Inferior parietal cortex (tissue), 1 donor: Measurements from ENCODE around the gene KLK3.
"Not testable (repeated sequence)": the region's sequence is repeated elsewhere in the genome, so short reads cannot be mapped to it uniquely, and the experiment has no call there.

Experiments used
- DNase-seq: peaks from one replicate; pipeline ENCODE4 v3.0.0-alpha.2; 2016; ENCODE audit errors: extremely low spot score

The KLK3 gene

GRCh38 chr19:50854636-50855410 lies at the start of gene KLK3:
TSS of gene KLK3 (plus strand) at chr19:50854915. CDS start at chr19:50854956, 41 bp downstream.
- no peak for DNase-seq

- DNase-seq = no peak
Measured at GRCh38 chr19:50808856-50809255, 45.9 kb upstream of the KLK3 start.

- DNase-seq = not testable (repeated sequence)
Measured at GRCh38 chr19:50811622-50812238, 43.0 kb upstream of the KLK3 start.

DNA sequence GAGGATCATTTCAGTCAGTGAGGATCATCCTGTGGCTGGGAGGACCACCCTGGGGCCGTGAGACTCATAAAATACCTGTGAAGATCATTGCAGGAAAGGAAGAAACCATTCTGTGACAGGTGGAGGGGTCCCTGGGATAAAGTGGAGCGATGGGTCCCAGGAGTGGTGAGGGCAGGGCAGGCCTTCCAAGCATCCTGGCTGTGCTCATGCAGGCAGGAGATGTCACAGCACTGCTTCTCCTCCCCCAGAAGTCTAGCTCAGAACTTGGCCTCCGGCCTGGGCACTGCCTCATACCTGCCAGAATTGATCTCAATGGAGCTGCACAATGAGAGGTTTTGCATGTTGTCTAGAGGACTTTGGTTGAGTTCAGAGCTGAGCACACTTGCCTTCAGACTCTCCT lies 42.2 kb upstream of the KLK3 start:
- DNase-seq = no peak

- no peak for DNase-seq
Measured at GRCh38 chr19:50814883-50815282, 39.8 kb upstream of the KLK3 start.

GRCh38 chr19:50815439-50815838 lies 39.3 kb upstream of the KLK3 start:
- no peak for DNase-seq

DNA sequence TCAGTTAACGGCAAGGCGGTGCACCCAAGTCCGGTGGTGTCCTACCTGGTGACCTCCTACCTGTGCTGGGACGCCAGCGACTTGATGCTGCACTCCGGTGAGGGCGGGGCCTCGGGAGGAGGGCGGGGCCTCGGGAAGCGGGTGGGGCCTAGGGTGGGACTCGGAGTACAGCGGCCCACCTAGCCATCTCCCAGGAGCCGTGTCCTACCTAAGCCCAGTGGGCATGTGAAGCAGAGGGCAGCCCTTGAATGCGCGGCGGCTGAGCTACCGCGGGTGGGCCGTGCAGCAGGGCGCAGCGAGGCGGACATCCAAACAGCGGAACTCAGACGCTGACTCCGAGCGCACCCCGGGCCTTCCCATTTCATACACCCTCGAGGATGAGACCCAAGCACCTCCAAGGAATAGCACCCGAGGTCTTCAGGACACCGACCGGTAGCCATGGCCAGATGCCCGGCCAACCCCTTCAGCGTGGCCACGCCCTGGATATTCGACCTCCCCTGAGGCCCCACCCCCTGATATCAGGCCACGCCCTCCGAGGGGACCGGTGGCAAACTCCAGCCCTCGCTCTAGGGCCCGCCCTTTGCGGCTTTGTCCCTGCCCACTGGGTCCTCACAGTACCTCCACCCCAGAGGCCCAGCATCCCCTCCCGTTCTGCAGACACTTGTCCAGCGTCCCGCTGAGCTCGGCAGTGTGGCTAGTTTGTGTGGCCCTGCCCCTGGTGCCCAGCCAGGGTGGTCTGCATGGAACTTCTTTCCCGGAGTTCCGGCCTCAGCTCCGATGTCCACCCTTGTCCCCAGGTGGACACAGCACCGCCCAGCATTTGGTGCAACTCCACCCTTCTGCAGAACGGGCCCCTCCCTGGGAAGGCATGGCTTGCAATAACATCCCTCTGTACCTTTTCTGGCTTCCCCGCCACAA lies 36.5 kb upstream of the KLK3 start:
- no peak for DNase-seq

- DNase-seq = no peak
Measured at GRCh38 chr19:50818859-50819472, 35.7 kb upstream of the KLK3 start.

- DNase-seq = no peak
Measured at GRCh38 chr19:50819636-50820035, 35.1 kb upstream of the KLK3 start.

DNA sequence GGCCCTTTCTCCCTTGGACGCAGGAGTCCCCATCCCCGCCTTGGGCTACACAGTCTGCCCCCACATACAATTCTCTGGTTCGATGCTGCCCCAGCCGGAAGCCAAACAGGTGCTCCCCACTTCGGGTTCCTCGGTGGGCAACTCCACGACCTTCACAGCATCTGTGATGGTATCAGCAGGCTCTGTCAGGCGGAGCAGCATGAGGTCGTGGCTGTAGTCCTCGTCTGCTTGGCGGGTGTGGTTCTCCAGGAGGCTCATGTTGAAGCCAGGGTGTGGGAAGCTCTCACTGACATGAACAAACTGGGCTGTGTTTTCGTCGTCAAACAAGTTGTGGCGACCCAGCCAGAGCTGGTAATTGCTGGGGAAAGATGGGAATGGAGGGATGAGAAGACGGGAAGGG lies 34.6 kb upstream of the KLK3 start:
- no peak for DNase-seq

DNA sequence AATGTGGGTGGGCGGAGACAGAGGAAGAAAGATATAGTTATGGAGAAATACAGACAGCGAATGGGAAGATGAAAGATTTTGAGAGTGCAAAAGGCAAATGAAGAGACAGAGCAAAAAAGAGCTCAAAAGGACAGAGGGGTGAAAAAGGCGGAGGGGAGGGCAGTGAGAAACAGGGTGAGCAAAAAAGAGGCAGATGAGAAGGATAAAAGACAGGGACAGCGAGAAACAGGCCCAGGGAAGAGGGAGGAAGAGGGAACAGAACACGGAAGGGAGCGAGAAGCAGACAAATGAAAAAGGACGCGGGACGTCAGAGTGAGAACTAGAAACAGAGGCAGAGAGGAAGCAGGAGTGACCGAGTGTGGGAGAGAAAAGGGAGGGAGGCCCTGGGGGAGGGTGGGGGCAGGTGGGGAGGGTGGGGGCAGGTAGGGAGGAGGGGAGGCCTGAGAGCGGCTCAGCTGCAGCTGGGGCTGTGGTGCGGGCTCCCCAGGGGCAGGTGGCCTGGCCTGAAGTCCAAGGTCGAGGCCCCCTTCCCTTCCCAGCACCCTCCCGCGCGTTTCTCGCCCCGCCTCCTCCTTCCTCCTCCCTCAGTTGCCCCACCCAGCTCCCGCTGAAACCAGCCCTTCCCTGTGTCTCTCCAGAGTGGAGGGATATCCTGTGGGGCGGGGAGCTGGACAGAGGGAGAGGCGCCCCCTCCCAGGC lies 34.0 kb upstream of the KLK3 start:
- DNase-seq = no peak

- DNase-seq = no peak
Measured at GRCh38 chr19:50821248-50821612, 33.5 kb upstream of the KLK3 start.

DNA sequence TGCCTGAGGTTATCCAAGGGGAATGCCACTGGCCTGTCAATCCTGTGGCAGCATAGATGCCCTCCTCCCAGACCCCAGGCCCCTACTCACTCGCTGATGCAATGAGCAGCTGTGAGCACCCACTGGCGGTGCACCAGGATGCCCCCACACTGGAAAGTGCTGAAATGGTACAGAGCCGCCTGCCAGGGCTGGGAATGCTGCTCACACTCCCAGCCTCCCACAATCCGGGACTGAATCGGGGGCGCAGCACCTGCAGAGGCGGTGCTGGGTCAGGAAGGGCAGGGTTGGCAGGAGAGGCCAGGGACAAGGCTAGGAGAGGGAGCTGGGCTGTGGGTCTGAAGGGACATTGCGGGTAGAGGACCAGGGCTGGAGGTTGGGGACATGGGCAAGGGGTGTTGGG lies 33.1 kb upstream of the KLK3 start:
- DNase-seq = no peak

DNA sequence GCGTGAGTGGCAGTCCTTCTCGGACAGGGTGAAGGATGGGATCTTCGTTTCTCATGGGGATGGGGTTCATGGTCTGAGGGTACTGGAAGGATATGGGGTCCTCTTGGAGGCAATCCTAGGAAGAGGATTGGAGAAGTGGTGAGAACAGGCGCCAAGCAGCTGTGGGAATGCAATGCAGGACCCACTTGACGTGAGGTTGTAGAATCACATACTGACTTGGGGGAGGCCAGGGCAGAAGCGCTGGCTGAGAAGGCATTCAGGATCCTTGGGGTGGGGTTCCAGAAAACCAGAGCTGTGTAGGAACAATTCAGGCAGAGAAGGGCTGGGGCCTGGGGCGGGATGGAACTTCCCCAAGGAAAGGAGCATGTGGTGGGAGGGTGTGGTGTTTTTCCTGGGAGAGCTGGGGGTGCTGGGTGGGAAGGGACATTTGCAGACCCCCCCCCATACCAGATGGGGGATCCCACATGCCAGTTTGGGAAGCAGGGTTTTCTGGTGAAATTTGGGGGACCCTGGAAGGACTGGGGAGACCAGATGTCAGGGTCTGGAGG lies 32.0 kb upstream of the KLK3 start:
- DNase-seq = no peak

- no peak for DNase-seq
Measured at GRCh38 chr19:50823389-50824042, 31.2 kb upstream of the KLK3 start, which contains the start of gene KLK1. TSS of gene KLK1 (minus strand) at chr19:50823787. CDS start at chr19:50823748, 39 bp downstream.

GRCh38 chr19:50826492-50827240 lies 28.0 kb upstream of the KLK3 start:
- no peak for DNase-seq

- DNase-seq = no peak
Measured at GRCh38 chr19:50827476-50827875, 27.2 kb upstream of the KLK3 start.

DNA sequence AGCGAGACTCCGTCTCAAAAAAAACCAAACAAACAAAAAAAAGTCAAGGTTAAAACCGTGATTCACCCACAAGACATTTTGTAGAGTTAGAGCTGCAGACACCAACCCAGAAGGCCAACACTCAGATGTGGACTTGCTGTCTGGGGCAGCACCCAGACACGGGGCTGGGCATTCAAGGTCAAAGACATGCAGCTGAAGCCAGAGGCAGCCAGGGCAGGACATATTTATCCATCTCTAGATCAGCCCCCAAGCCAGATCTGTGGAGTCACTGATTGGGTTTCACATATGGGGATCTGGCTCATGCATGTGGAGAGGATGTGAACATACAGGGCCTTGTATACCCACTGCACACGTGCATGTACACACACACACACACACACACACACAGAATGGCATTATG lies 24.9 kb upstream of the KLK3 start:
- no peak for DNase-seq

DNA sequence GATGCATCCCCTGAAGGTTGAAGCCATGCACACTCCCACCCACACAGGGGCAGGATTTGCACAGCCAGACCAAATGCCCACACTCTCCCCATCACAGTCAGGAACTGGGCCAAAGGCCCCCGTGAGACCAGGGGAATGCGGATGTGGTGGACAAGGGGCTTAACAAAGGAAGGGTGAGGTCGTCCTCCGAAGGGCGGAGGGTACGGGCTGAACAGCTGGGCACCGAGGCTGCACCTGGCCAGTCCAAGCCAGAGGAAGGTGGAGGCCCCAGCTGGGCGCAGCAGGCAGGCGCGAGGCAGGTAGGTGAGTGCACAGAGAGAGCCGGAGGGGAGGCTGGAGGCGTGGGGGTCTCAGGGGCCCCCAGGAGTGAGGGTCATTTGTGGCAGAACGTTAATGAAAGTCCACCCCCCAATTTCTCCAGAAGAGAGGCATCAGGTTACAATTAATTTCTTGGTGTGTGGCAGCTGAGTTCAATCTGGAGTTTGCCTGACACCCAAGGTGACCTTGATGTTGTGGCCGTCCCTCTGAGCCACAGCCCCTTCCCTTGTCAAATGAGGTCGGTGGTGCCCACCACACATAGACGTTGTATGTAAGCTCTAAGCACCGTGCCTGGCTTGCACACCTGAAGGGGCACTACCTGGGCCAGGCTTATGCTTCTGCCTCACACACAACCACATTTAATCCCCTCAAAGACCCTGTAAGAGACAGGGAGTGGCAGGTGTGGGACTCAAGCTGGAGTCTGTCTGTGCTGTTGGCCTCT lies 24.3 kb upstream of the KLK3 start:
- no peak for DNase-seq
